Osteoblast (primary cell): ENCODE results near the gene RNF115. TPM values are rescaled to one million over a fixed set of nuclear protein-coding genes. Genes with fewer than 3 reads are reported as not detected.

ENCODE experiments used
- DNase-seq: peaks from one replicate; pipeline ENCODE4 v3.0.0; 2011; ENCODE audit warnings: low spot score, mixed read lengths; ENCODE audit not compliant: insufficient read length; ENCODE audit errors: missing footprints
- H2AFZ ChIP-seq: 2 replicates; pipeline ENCODE4 v1.6.0; 2011; ENCODE audit warnings: mild to moderate bottlenecking, low read length
- H3K27ac ChIP-seq: 2 replicates; pipeline ENCODE4 v1.5.1; 2011; ENCODE audit warnings: mild to moderate bottlenecking, low read depth, low read length, moderate library complexity
- H3K27me3 ChIP-seq: 2 replicates; pipeline ENCODE4 v1.6.0; 2012; ENCODE audit warnings: mild to moderate bottlenecking, control low read depth, inconsistent platforms, low read length, moderate library complexity; ENCODE audit not compliant: insufficient read depth
- H3K36me3 ChIP-seq: 2 replicates; pipeline ENCODE4 v1.5.1; 2011; ENCODE audit warnings: mild to moderate bottlenecking, low read length, control low read depth, moderate library complexity; ENCODE audit not compliant: insufficient read depth
- H3K4me1 ChIP-seq: 2 replicates; pipeline ENCODE4 v1.5.1; 2011; ENCODE audit warnings: mild to moderate bottlenecking, low read length, control low read depth, moderate library complexity; ENCODE audit not compliant: insufficient read depth
- H3K4me2 ChIP-seq: 2 replicates; pipeline ENCODE4 v1.6.0; 2011; ENCODE audit warnings: mild to moderate bottlenecking, low read length; ENCODE audit not compliant: insufficient read depth
- H3K4me3 ChIP-seq: fragments of 200-600 bp; sonication (generic); 3 replicates; pipeline ENCODE4 v1.5.1; 2012; ENCODE audit warnings: mild to moderate bottlenecking, low read length, inconsistent platforms; ENCODE audit not compliant: insufficient read depth
- H3K79me2 ChIP-seq: 2 replicates; pipeline ENCODE4 v1.6.0; 2012; ENCODE audit warnings: mild to moderate bottlenecking, low read length, control low read depth, inconsistent platforms; ENCODE audit not compliant: insufficient read depth
- H3K9me3 ChIP-seq: 2 replicates; pipeline ENCODE4 v1.5.1; 2011; ENCODE audit warnings: low read depth, low read length, control low read depth
- H4K20me1 ChIP-seq: 2 replicates; pipeline ENCODE4 v1.6.0; 2012; ENCODE audit warnings: mild to moderate bottlenecking, low read length, control low read depth; ENCODE audit not compliant: insufficient read depth
- total RNA-seq: library from RNA; depleted of rRNA; stranded (reverse); fragments of >200 nt; gene quantifications from 2 replicates; pipeline ENCODE4 v1.2.3, GENCODE V29; 2012
- TF ChIP-seq, protein P1 (sequence below): IDR thresholded peaks from 2 replicates; pipeline ENCODE4 v1.5.1; 2011; ENCODE audit warnings: mild to moderate bottlenecking, low read depth, low read length, moderate library complexity; ENCODE audit errors: extremely low read depth

The RNF115 gene
- 23.2 and 25.6 TPM in 2 replicates for total RNA-seq

DNA sequence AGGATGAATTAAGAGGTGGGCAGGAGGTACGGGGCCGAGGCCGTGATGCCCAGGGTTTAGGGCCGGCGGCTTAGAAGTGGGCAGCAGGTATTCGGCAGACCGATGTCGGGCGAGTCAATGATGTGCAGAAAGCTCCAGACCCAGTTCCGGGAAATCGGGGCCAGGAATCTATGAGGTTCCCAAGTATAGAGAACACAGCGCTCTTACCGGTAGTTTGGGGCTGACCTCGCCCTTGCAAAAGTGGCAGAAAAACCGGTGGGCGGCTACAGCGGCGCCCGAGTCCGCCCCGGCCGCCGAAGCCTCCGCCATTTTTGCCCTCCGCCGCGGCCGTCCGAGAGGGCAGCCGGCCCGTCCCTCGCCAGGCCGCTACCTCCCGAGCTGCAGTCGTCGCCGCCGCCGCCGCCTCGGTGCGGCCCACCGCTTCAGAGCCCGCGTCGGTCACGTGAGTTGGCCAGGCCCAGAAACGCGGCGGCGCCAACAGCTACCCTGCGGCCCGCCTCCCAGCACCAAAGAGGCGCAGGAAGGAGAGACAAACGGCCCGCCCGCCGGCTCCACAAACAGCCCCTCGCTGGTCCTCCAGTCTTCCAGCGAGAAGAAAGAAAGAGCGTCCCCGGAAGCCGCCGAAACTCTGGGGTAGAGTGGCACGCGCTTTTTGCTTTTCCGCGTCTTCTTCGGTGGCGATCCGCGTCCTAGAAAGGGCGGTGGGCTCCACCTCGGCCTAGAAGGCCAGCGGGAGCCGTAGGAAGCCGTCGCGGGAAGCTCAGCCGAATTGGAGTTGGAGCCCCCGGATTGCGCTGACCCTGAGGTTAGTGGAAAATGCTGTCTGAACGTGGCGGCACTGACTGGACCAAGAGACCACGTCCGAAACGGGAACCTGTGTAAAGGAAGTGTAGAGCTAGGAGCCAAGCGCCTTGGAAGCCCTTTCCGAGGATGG lies at the start of gene RNF115, which contains the start of gene POLR3C:
Gene RNF115 (minus strand): TSS at position 531 of the 934 bp plus-strand sequence. CDS start 222 bp downstream, at position 309.
Gene POLR3C (plus strand): TSS at position 636 of the 934 bp plus-strand sequence. CDS start 1,577 bp downstream, outside the sequence.
- Histone ChIP-seq H2AFZ (peak within 1 kb of the TSS; percentile 100), H4K20me1 (no peaks in the 10 kb centered on the region), H3K9me3 (no peaks in the 10 kb centered on the region), H3K4me3 (peak within 1 kb of the TSS; percentile 99), H3K79me2 (peaks cover 41% of the 10 kb centered on the region), H3K36me3 (peaks cover 31% of the 10 kb centered on the region), H3K27me3 (no peaks in the 10 kb centered on the region), H3K4me2 (peak within 1 kb of the TSS; percentile 89), H3K4me1 (peaks cover 5% of the 10 kb centered on the region), H3K27ac (peak within 1 kb of the TSS; percentile 94)
- TF ChIP-seq, protein P1, sequence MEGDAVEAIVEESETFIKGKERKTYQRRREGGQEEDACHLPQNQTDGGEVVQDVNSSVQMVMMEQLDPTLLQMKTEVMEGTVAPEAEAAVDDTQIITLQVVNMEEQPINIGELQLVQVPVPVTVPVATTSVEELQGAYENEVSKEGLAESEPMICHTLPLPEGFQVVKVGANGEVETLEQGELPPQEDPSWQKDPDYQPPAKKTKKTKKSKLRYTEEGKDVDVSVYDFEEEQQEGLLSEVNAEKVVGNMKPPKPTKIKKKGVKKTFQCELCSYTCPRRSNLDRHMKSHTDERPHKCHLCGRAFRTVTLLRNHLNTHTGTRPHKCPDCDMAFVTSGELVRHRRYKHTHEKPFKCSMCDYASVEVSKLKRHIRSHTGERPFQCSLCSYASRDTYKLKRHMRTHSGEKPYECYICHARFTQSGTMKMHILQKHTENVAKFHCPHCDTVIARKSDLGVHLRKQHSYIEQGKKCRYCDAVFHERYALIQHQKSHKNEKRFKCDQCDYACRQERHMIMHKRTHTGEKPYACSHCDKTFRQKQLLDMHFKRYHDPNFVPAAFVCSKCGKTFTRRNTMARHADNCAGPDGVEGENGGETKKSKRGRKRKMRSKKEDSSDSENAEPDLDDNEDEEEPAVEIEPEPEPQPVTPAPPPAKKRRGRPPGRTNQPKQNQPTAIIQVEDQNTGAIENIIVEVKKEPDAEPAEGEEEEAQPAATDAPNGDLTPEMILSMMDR: no peak
- DNase-seq: peak; percentile 93

DNA sequence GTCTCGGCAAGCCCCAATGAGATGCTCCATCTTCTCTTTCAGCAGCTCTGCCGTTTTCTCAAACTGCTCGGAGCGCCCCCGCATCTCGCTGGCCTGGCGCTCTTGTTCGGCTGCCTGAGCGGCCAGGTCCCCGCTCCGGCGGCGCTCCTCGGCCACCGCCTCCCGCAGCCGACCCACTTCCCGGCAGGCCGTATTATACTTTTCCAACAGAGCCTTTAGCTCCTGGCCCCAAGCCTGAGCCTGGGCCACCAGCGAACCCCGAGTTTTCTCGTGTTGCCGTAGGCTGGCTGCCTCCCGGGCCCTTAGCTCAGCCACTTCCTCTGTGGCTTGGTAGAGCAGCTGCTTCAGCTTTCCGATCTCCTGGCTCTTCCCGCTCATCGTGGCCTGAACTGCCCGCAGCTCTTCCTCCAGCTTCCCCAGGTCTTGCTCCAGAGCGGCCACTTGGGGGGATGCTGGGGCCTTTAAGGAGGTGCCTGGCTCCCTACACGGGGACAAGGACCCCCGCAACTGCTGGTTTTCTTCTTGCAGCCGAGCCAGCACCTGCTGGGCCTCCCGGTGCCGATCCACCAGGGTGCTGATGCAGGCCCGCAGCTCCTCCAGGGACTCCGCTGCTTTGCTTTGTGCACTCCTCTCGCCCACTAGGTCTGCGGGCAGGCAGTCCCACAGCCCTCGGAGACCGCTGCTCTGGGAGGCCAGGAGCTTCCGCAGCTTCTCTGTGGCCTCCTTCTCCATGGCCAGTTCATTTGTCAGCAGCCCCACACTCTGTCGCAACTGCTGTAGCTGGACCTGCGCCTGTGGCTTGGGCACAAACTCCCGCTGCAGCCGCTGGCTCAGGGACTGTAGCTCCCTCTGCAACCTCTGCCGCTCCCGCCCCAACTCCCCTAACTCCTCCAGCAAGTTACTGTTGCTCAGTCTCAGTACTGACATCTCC lies 48.4 kb upstream of the RNF115 start:
- H3K4me1 ChIP-seq: peaks cover 17% of the 10 kb centered on the region
- H3K79me2 ChIP-seq: no peaks in the 10 kb centered on the region
- TF ChIP-seq, protein P1: no peak
- H3K36me3 ChIP-seq: peaks cover 3% of the 10 kb centered on the region
- no peaks in the 10 kb centered on the region for H4K20me1 ChIP-seq
- no peaks in the 10 kb centered on the region for H3K9me3 ChIP-seq
- H3K27ac ChIP-seq: peak overlapping the region; percentile 40
- H2AFZ ChIP-seq: peak overlapping the region; percentile 97
- H3K27me3 ChIP-seq: no peaks in the 10 kb centered on the region
- peak overlapping the region; percentile 96 for H3K4me2 ChIP-seq
- peak; percentile 92 for DNase-seq
- peak overlapping the region; percentile 72 for H3K4me3 ChIP-seq

DNA sequence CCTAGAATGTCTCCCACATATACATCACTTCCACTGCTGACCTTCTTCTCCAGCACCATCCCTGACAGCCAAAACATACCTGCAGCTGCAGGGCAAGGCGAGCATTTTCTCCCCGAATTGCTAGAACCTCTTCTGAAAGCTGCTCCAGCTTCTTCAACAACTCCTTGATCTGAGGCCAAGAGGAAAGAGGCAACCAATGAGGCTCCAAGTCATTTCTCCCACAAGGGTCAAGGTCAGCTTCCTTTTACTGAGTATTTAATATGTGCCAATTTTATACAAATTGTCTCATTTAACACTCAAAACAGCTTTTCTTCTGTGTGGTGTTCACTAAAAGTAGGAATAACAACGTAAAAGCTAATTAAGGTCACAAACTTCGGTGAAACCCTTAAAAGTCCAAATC lies 44.3 kb upstream of the RNF115 start:
- H2AFZ ChIP-seq: no peak overlapping the region
- no peaks in the 10 kb centered on the region for H4K20me1 ChIP-seq
- no peaks in the 10 kb centered on the region for H3K27me3 ChIP-seq
- no peak for DNase-seq
- no peak overlapping the region for H3K4me3 ChIP-seq
- H3K4me2 ChIP-seq: no peak overlapping the region
- TF ChIP-seq, protein P1: no peak
- H3K27ac ChIP-seq: no peak overlapping the region
- H3K36me3 ChIP-seq: peaks cover 7% of the 10 kb centered on the region
- H3K4me1 ChIP-seq: peaks cover 17% of the 10 kb centered on the region
- no peaks in the 10 kb centered on the region for H3K9me3 ChIP-seq
- H3K79me2 ChIP-seq: no peaks in the 10 kb centered on the region
